ENCODE data around the gene PPFIA3. TPM values are rescaled to one million over a fixed set of nuclear protein-coding genes. Genes with fewer than 3 reads are reported as not detected.

The PPFIA3 gene
- total and polyA plus RNA-seq, 2 donors from 2014 or later = 7.1 to 20.0 TPM

DNA sequence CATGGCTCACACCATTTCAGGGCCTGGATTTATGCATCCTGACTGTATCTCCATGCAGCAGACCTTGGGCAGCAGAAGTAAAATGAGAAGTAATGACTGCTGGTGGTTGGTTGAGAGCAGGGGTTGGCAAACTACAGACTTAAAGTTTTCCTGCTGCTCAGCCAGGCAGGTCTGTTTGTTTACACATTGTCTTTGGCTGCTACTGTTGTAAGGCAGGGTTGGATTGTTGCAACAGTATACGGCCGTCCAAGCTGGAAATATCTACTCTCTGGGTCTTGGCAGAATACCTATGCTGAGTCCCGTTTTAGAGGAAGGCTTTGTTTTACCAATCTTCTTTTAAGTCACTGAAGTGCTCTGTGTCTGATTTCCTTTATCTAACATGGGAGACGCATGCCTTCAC, 20.5 kb upstream of the PPFIA3 start:
- Histone ChIP-seq H3K27me3 (ENCODE audit: control insufficient read depth, insufficient read depth, low read length) (no peaks in the 10 kb centered on the region), H3K9me3 (ENCODE audit: control insufficient read depth in 2 of 3, insufficient read depth in 1 of 3, low read length in 3 of 3) (no peaks in the 10 kb centered on the region), H3K36me3 (ENCODE audit: control insufficient read depth in 2 of 3, insufficient read depth in 3 of 3, low read length in 3 of 3) (peaks cover 13 to 56% (median 18%) of the 10 kb centered on the region in 3 donors), H3K9ac (ENCODE audit: low read length in 3 of 3) (no peak overlapping the region), H3K4me1 (ENCODE audit: control insufficient read depth in 2 of 3, insufficient read depth in 2 of 3, low read depth in 1 of 3, low read length in 3 of 3) (peaks cover 0 to 6% (median 0%) of the 10 kb centered on the region in 3 donors), H3K4me3 (ENCODE audit: low read length in 3 of 3) (no peak overlapping the region), H3K27ac (ENCODE audit: low read depth in 2 of 2, low read length in 2 of 2) (no peak overlapping the region)
- DNase-seq (no peak), FAIRE-seq (no peak)
- intact Hi-C loops (cut with DNase I) = no loop called here
- TF ChIP-seq, protein P1, sequence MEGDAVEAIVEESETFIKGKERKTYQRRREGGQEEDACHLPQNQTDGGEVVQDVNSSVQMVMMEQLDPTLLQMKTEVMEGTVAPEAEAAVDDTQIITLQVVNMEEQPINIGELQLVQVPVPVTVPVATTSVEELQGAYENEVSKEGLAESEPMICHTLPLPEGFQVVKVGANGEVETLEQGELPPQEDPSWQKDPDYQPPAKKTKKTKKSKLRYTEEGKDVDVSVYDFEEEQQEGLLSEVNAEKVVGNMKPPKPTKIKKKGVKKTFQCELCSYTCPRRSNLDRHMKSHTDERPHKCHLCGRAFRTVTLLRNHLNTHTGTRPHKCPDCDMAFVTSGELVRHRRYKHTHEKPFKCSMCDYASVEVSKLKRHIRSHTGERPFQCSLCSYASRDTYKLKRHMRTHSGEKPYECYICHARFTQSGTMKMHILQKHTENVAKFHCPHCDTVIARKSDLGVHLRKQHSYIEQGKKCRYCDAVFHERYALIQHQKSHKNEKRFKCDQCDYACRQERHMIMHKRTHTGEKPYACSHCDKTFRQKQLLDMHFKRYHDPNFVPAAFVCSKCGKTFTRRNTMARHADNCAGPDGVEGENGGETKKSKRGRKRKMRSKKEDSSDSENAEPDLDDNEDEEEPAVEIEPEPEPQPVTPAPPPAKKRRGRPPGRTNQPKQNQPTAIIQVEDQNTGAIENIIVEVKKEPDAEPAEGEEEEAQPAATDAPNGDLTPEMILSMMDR (IDR thresholded peaks at IDR 0.05; ENCODE audit: borderline replicate concordance, extremely low read depth, insufficient read depth) = no peak

DNA sequence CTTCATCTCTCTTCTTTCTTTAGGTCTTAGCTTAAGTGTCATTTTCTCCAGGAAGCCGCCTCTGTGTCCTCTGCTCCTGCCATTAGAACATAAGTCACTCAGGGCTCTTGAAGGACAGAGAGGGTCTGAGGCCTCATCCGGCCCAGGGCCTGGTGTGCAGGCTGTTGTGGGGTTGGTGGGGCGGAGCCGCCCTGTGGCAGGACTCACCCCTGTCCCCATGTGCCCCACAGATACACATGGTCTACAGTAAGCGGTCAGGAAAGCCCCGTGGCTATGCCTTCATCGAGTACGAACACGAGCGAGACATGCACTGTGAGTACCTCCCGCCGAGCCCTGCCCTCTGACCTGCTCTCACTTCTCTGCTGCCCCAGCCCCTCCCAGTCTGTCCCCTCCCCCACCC, 18.2 kb upstream of the PPFIA3 start:
- no peak for FAIRE-seq
- Histone ChIP-seq H3K4me3 (ENCODE audit: low read length in 3 of 3) (no peak overlapping the region), H3K27ac (ENCODE audit: low read depth in 2 of 2, low read length in 2 of 2) (no peak overlapping the region), H3K9ac (ENCODE audit: low read length in 3 of 3) (no peak overlapping the region), H3K4me1 (ENCODE audit: control insufficient read depth in 2 of 3, insufficient read depth in 2 of 3, low read depth in 1 of 3, low read length in 3 of 3) (peaks cover 0 to 6% (median 0%) of the 10 kb centered on the region in 3 donors), H3K36me3 (ENCODE audit: control insufficient read depth in 2 of 3, insufficient read depth in 3 of 3, low read length in 3 of 3) (peaks cover 15 to 57% (median 25%) of the 10 kb centered on the region in 3 donors), H3K27me3 (ENCODE audit: control insufficient read depth, insufficient read depth, low read length) (no peaks in the 10 kb centered on the region), H3K9me3 (ENCODE audit: control insufficient read depth in 2 of 3, insufficient read depth in 1 of 3, low read length in 3 of 3) (no peaks in the 10 kb centered on the region)
- intact Hi-C loops (cut with DNase I) = loop anchor here (10.0 kb wide), 1 partner anchor 114 kb away; no protein-coding TSS in a partner anchor
- TF ChIP-seq, protein P1 (IDR thresholded peaks at IDR 0.05; ENCODE audit: borderline replicate concordance, extremely low read depth, insufficient read depth) = no peak
- DNase-seq = no peak

DNA sequence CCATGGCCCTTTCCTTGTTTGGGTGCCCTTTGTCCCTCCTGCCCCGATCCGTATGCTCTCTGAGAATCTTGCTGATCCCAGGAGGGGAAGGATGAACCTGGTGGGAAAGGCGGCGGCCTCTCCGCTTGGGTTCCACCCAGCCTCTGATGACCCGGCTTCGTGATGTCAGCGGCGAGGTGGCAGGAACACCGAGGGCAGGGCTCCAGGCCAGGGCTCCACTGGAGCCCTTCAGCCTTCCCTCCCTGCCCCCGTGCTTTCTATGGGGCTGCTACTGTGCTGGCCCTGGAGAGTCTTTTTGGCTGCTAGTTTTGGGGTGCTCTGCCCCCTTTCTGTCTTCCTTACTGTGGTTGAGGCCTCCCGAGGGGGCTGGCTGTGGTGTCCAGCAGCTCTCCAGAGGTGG, 17.0 kb upstream of the PPFIA3 start:
- TF ChIP-seq, protein P1 (IDR thresholded peaks at IDR 0.05; ENCODE audit: borderline replicate concordance, extremely low read depth, insufficient read depth) = no peak
- Histone ChIP-seq H3K27ac (ENCODE audit: low read depth in 2 of 2, low read length in 2 of 2) (no peak overlapping the region), H3K9ac (ENCODE audit: low read length in 3 of 3) (no peak overlapping the region), H3K36me3 (ENCODE audit: control insufficient read depth in 2 of 3, insufficient read depth in 3 of 3, low read length in 3 of 3) (peaks cover 15 to 62% (median 31%) of the 10 kb centered on the region in 3 donors), H3K9me3 (ENCODE audit: control insufficient read depth in 2 of 3, insufficient read depth in 1 of 3, low read length in 3 of 3) (no peaks in the 10 kb centered on the region), H3K4me1 (ENCODE audit: control insufficient read depth in 2 of 3, insufficient read depth in 2 of 3, low read depth in 1 of 3, low read length in 3 of 3) (peaks cover 0 to 6% (median 0%) of the 10 kb centered on the region in 3 donors), H3K27me3 (ENCODE audit: control insufficient read depth, insufficient read depth, low read length) (no peaks in the 10 kb centered on the region), H3K4me3 (ENCODE audit: low read length in 3 of 3) (no peak overlapping the region)
- FAIRE-seq (no peak), DNase-seq (no peak)
- intact Hi-C loops (cut with DNase I) = loop anchor here (10.0 kb wide), 1 partner anchor 112 kb away; no protein-coding TSS in a partner anchor

All from kidney (tissue), 14 donors.